ENCODE data around the gene ZAP70. TPM values are rescaled to one million over a fixed set of nuclear protein-coding genes. Genes with fewer than 3 reads are reported as not detected.
"Not testable (repeated sequence)": the region's sequence is repeated elsewhere in the genome, so short reads cannot be mapped to it uniquely, and the experiment has no call there.

Gene ZAP70
- total RNA-seq, result 346 and 364 TPM in 2 replicates

GRCh38 chr2:97713296-97714083 lies at the start of gene ZAP70:
Gene ZAP70 (plus strand): TSS chr2:97713576. CDS start chr2:97724037, 10,461 bp downstream.
- intact Hi-C loops (cut with micrococcal nuclease), result loop anchor here (1.0 to 10.0 kb wide), 6 partner anchors 67 to 1439 kb away; partner anchors contain the start of genes COA5, COX5B, LIPT1 and TSGA10

DNA sequence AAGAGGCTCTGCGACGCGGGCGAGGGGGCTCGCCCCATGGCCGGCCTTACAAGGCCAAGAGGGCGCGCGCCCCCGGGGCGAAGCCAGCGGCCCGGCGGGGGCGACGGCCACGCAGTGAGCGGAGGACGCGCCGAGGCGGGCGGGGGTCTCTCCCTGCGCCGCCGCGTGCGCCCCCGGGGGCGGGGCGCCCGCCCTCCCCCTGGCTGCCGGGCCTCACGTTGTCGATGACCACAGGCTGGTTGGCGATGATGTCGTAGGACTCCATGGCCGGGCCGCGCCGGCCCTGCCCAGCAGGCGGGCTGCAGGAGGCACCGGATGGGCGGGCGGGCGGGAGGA lies 49.8 kb upstream of the ZAP70 start:
- intact Hi-C loops (cut with micrococcal nuclease), result loop anchor here (5.0 kb wide), 5 partner anchors 334 to 1516 kb away; partner anchors contain the start of genes ARID5A, C2orf15, DUSP2 and TMEM131

DNA sequence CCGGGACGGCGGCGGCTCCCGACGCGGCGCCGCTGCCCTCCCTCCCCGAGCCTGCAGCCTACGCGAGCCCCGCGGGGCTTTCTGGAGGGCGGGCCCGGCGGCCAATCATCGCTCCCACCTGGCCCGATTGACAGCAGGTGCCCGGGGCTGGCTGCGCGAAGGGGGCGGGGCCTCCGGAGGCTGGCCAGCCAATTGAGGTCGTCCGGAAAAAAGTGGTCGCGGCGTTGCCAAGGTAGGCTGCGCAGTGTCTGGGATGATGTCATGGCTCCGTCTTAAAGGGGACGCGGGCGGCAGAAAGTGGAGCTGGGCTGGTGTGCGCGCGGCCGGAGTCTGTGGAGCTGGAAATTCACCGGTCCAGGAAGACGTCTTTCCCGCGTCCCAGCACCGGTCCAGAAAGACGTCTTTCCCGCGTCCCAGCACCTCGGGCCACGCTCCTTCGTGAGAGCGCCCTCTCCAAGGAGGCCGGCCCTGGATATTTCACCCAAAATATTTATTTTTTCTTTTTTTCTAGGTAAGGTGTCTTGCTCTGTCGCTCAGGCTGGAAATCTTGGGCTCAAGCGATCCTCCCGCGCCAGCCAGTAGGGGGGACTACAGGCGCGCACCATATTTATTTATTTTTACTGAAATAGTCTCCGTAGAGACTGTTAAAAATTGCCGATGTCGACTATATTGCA lies 49.3 kb upstream of the ZAP70 start, which contains the start of gene ACTR1B:
Gene ACTR1B, minus strand, starts transcription at position 83 of the 674 bp plus-strand sequence. CDS start 154 bp downstream, outside the sequence.
- intact Hi-C loops (cut with micrococcal nuclease), result loop anchor here (1.0 to 5.0 kb wide), 11 partner anchors 19 to 1517 kb away; partner anchors contain the start of genes ARID5A, C2orf15, DUSP2 and LMAN2L

DNA sequence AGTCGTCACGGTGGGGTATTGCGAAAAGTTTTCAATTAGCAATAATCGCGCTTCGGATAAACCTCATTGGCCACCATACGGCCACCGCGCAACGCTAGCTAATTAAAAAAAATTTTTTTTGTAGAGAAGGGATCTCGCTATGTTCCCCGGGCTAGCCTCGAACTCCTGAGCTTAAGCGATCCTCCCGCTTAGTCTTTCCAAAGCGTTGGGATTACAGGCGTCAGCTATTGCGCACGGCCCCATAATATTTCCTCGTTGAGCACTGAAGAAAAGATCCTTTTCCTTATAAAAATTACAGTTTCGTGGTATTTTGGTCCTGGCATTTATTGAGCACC lies 48.8 kb upstream of the ZAP70 start:
- intact Hi-C loops (cut with micrococcal nuclease), result loop anchor here (1.0 to 5.0 kb wide), 11 partner anchors 19 to 1517 kb away; partner anchors contain the start of genes ARID5A, C2orf15, DUSP2 and LMAN2L

DNA sequence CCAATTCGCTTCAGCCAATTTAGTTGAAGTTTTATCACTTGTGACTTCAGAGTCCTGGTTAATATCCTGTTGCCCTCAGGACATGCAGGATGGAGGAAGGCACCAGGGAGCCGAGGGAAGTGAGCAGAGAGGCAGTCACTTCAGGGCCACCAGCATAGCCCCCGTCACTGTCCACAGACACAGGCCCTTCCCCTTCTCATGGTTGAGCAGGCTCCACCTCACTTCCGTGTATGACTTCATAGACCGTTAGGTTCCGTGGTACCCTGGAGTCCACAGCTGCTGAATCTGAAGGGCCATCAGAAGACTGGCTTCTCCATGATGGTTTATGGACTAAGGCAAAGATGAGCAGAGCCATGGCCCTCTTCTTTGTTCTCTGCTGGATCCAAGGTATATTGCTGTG lies 43.9 kb upstream of the ZAP70 start, which contains the start of gene C2orf92:
Gene C2orf92, plus strand, starts transcription at position 266 of the 400 bp plus-strand sequence. Its CDS starts 76 bp downstream, at position 342.
- intact Hi-C loops (cut with micrococcal nuclease), result no loop called here

DNA sequence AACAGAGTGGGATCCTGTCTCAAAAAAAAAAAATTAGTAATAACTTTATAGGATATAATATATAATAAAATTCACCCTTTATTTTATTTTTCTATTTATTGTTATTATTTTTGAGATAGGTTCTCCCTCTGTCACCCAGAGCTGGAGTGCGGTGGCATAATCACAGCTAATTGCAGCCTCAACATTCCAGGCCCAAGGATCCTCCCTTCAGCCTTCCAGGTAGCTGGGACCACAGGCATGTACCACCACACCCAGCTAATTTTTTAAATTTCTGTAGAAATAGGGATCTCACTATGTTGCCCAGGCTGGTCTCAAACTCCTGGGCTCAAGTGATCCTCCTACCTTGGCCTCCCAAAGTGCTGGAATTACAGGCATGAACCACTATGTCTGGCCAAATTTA lies 42.9 kb upstream of the ZAP70 start:
- intact Hi-C loops (cut with micrococcal nuclease), result no loop called here

GRCh38 chr2:97671526-97671925 lies 41.9 kb upstream of the ZAP70 start:
- intact Hi-C loops (cut with micrococcal nuclease), result no loop called here

- intact Hi-C loops (cut with micrococcal nuclease), result not testable (repeated sequence)
These were observed 40.7 kb upstream of the ZAP70 start for GRCh38 chr2:97672606-97673140.

GRCh38 chr2:97673182-97673914 lies 40.0 kb upstream of the ZAP70 start:
- intact Hi-C loops (cut with micrococcal nuclease), result no loop called here

DNA sequence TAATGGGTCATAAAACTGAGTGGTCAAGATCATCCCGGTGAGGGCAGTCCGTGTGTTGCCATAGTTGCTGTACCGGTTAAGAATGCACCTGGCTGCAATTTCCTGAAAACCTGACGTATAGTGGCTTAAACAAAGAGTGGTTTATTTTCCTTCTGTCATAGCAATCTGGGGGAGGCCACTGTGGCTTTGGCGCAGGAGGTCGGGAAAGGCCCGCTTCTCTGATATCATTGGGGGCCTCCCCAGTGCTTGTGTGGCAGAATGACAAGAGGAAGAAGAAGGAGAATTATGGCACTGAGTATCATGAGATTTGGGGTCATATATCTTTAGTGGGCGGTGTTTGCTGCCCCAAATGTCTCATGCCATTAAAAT lies 39.5 kb upstream of the ZAP70 start:
- intact Hi-C loops (cut with micrococcal nuclease), result no loop called here

DNA sequence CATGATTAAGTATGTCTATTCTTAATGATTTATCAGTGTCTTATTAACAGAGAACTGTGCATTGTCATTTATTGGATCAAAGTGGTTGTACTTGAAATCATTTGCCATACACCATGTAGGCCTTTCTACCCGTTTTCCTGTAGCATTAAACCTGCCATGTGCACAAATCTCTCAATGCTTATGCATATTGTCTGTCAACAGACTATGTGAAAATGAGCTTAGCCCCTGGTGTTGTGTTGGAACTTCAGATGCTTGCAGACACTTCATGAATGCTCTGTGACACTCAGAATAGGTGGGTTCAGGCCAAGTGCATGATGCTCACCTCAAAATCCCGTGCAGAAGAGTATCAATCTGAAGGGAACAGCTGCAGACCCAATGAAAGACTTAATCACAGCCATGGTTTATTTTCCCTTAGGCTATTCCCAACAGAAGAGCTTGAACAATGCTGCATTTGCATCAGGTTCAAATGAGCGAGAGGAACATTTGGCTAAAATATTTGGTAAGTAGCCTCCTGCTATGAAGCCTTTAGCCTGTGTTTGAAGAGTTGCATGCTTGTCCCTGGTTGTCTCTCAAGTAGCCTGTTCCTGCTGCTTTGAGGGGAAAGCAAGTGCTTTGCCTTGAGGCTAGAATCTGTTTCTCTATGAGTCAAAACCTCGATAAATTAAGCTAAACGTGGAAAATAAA lies 37.8 kb upstream of the ZAP70 start:
- intact Hi-C loops (cut with micrococcal nuclease), result no loop called here

- intact Hi-C loops (cut with micrococcal nuclease), result no loop called here
These were observed 36.8 kb upstream of the ZAP70 start for GRCh38 chr2:97676620-97677019.

- intact Hi-C loops (cut with micrococcal nuclease), result no loop called here
These were observed 35.9 kb upstream of the ZAP70 start for GRCh38 chr2:97677480-97677879.

- intact Hi-C loops (cut with micrococcal nuclease), result no loop called here
These were observed 35.1 kb upstream of the ZAP70 start for GRCh38 chr2:97678298-97678697.

DNA sequence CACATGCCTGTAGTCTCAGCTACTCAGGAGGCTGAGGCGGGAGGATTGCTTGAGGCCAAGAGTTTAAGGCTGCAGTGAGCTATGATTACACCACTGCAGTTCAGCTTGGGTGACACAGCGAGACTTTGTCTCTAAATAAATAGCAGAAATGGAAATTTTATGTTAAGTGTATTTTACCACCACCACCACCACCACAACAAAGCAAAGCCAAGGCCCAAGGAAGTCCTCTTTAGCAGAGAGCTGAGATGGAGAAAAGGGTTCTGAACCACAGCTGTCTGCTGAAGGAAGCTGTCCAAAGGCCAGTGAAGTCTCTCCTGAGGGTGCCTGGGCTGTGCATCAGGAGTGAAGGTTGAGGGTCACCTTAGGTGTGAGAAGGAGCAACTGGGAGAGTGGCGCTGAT lies 26.1 kb upstream of the ZAP70 start:
- intact Hi-C loops (cut with micrococcal nuclease), result not testable (repeated sequence)

- intact Hi-C loops (cut with micrococcal nuclease), result no loop called here
These were observed 25.1 kb upstream of the ZAP70 start for GRCh38 chr2:97688062-97688827.

- intact Hi-C loops (cut with micrococcal nuclease), result no loop called here
These were observed 22.2 kb upstream of the ZAP70 start for GRCh38 chr2:97691166-97691565.

GRCh38 chr2:97693476-97693875 lies 19.9 kb upstream of the ZAP70 start:
- intact Hi-C loops (cut with micrococcal nuclease), result no loop called here

DNA sequence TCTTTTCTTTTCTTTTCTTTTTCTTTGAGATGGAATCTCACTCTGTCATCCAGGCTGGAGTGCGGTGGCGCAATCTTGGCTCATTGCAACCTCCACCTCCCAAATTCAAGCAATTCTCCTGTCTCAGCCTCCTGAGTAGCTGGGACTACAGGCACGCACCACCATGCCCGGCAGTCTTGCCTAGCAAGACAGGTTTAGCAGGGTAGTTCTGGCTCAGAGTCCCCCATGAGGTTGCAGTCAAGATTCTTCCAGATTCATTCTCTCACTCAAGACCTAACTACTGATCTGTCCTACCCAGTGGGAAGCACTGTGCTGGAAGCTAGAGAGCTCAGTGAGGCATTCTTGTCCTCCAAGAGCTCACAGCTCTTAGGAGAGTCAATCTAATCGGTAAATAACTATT lies 17.6 kb upstream of the ZAP70 start:
- intact Hi-C loops (cut with micrococcal nuclease), result no loop called here
